ENCODE data around the gene C2orf49.

GRCh38 chr2:105379741-105380186 is 42.4 kb downstream of the C2orf49 start:
- TF ChIP-seq CTCF (IDR thresholded peaks at IDR 0.05), result no peak
- no peak for TF ChIP-seq POLR2A (IDR thresholded peaks at IDR 0.05)
